Endodermal cell (in vitro differentiated cells): Measurements from ENCODE around the gene ARAP2. TPM values are rescaled to one million over a fixed set of nuclear protein-coding genes. Genes with fewer than 3 reads are reported as not detected.

Experiments used
- DNase-seq: peaks from one replicate; pipeline ENCODE4 v3.0.0-alpha.2; 2017
- H3K27ac ChIP-seq: 2 replicates; pipeline ENCODE4 v1.5.1; 2013; ENCODE audit warnings: mild to moderate bottlenecking, low read depth, low read length, moderate library complexity
- H3K27me3 ChIP-seq: 2 replicates; pipeline ENCODE4 v1.6.1; 2013; ENCODE audit warnings: mild to moderate bottlenecking, low read length, moderate library complexity; ENCODE audit not compliant: insufficient read depth, control insufficient read depth, poor library complexity, severe bottlenecking
- H3K36me3 ChIP-seq: 2 replicates; pipeline ENCODE4 v1.7.0; 2013; ENCODE audit warnings: mild to moderate bottlenecking, low read length, moderate library complexity; ENCODE audit not compliant: control insufficient read depth, insufficient read depth
- H3K4me1 ChIP-seq: one replicate; pipeline ENCODE4 v1.7.0; 2013; ENCODE audit warnings: low read length; ENCODE audit not compliant: control insufficient read depth, insufficient read depth
- H3K4me3 ChIP-seq: 2 replicates; pipeline ENCODE4 v1.5.1; 2013; ENCODE audit warnings: mild to moderate bottlenecking, low read length, moderate library complexity
- H3K9ac ChIP-seq: 2 replicates; pipeline ENCODE4 v1.6.1; 2013; ENCODE audit warnings: mild to moderate bottlenecking, low read length, moderate library complexity; ENCODE audit not compliant: poor library complexity, severe bottlenecking; ENCODE audit errors: extremely low read depth
- H3K9me3 ChIP-seq: 2 replicates; pipeline ENCODE4 v1.6.1; 2013; ENCODE audit warnings: mild to moderate bottlenecking, low read length, moderate library complexity; ENCODE audit not compliant: control insufficient read depth
- H3K27ac Mint-ChIP-seq: 2 replicates; pipeline ENCODE4 v1.8.0; 2020; ENCODE audit warnings: mixed read lengths
- H3K27me3 Mint-ChIP-seq: 2 replicates; pipeline ENCODE4 v1.8.0; 2021; ENCODE audit warnings: mild to moderate bottlenecking, mixed read lengths; ENCODE audit not compliant: insufficient read depth
- H3K36me3 Mint-ChIP-seq: 2 replicates; pipeline ENCODE4 v1.8.0; 2020; ENCODE audit warnings: low read depth, mixed read lengths
- H3K4me1 Mint-ChIP-seq: 2 replicates; pipeline ENCODE4 v1.8.0; 2020; ENCODE audit warnings: mixed read lengths
- H3K4me3 Mint-ChIP-seq: 2 replicates; pipeline ENCODE4 v1.8.0; 2020; ENCODE audit warnings: mild to moderate bottlenecking, moderate library complexity, mixed read lengths
- H3K9me3 Mint-ChIP-seq: 2 replicates; pipeline ENCODE4 v1.8.0; 2020; ENCODE audit warnings: mild to moderate bottlenecking, mixed read lengths
- CTCF ChIP-seq: fragments of 200-600 bp; sonication (generic); conservative IDR thresholded peaks from 2 replicates; pipeline ENCODE4 v1.5.0; 2021; ENCODE audit warnings: antibody characterized with exemption, mild to moderate bottlenecking
- WGBS, 2 experiments: methylation state at CpG; one replicate each; pipeline versions ENCODE4 v1.1.5 to v1.1.7; 2013; ENCODE audit warnings: missing lambda C conversion rate in 2 of 2, mixed read lengths in 1 of 2; ENCODE audit not compliant: insufficient coverage in 1 of 2, insufficient read length in 1 of 2; 5-methylcytosine and 5-hydroxymethylcytosine counted together
- total RNA-seq, 2 donors: library from RNA; stranded (reverse); fragmentation: NEBNext Ultra II Directional in 1 of 2; extraction: Animal tissue kit (Norgen Biotek cat#: 25700) in 1 of 2; gene quantifications; 2 replicates in 1 of 2; 3 replicates in 1 of 2; pipeline ENCODE4 v1.2.1, GENCODE V29; 2021

ARAP2 gene
- total RNA-seq, 2 donors from 2014 or later, result 2.2 to 5.5 TPM

DNA sequence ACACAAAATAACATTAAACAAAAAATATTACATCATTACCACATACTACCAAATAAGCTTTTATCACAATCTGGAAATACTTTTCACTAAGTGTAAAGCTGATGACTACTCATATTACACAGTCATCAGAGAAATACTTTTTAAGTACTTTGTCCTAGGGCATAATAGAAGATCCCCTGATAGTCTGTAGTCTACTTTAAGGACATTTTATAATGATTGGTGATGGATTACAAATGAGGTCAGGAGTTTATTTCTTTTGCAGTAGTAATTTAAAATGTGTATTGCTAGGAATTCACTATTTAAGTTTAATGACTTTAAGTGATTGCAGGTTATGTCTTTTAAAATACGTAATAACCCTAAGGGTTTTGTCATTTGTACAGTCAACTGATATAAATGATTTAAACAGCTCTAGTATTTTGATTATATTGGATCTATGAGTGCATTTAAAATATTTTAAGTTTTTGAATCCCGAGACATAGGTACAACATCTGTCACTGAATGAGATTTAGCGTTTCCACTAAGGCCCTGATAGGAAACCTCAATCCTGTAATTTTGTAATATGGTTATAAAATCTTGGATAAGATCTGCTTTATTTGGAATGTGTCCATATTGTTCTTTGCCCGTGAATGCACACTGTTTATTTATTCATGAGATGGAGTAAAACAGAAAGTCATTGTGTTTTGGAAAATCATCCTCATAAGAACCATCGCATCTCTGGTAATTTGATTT is 189.5 kb downstream of the ARAP2 start:
- no peak for DNase-seq
- no peak for TF ChIP-seq CTCF
- H3K4me3 ChIP-seq, result no peak overlapping the region
- H3K4me1 ChIP-seq, result peaks cover 2% of the 10 kb centered on the region
- Mint-ChIP-seq H3K36me3 (no peaks in the 10 kb centered on the region), H3K27me3 (no peaks in the 10 kb centered on the region), H3K4me3 (no peak overlapping the region), H3K4me1 (peaks cover 3% of the 10 kb centered on the region), H3K27ac (no peak overlapping the region), H3K9me3 (no peaks in the 10 kb centered on the region)
- H3K36me3 ChIP-seq, result no peaks in the 10 kb centered on the region
- no peak overlapping the region for H3K27ac ChIP-seq
- H3K9ac ChIP-seq, result no peak overlapping the region
- no peaks in the 10 kb centered on the region for H3K9me3 ChIP-seq
- 94 to 100% methylated on average over 2 to 5 of the region's 5 CpGs for WGBS, 2 experiments
- H3K27me3 ChIP-seq, result no peaks in the 10 kb centered on the region

- no peaks in the 10 kb centered on the region for H3K27me3 Mint-ChIP-seq
- H3K9me3 Mint-ChIP-seq, result no peaks in the 10 kb centered on the region
- WGBS, 2 experiments, result 79 to 92% methylated on average over 2 of the region's 2 CpGs
- no peak overlapping the region for H3K4me3 Mint-ChIP-seq
- Histone ChIP-seq H3K27ac (no peak overlapping the region), H3K4me3 (no peak overlapping the region), H3K9me3 (no peaks in the 10 kb centered on the region), H3K4me1 (peaks cover 2% of the 10 kb centered on the region), H3K27me3 (no peaks in the 10 kb centered on the region), H3K36me3 (no peaks in the 10 kb centered on the region), H3K9ac (no peak overlapping the region)
- H3K4me1 Mint-ChIP-seq, result peaks cover 3% of the 10 kb centered on the region
- no peak for TF ChIP-seq CTCF
- no peak for DNase-seq
- no peak overlapping the region for H3K27ac Mint-ChIP-seq
- H3K36me3 Mint-ChIP-seq, result no peaks in the 10 kb centered on the region
These were observed 190.4 kb downstream of the ARAP2 start for GRCh38 chr4:36053930-36054329.

GRCh38 chr4:36051634-36052033 is 192.7 kb downstream of the ARAP2 start:
- no peaks in the 10 kb centered on the region for H3K9me3 ChIP-seq
- no peak for DNase-seq
- WGBS, 2 experiments, result 100% methylated on average over 4 of the region's 4 CpGs; no CpG with 5 or more reads in 1 of the 2 experiments
- no peak overlapping the region for H3K4me3 ChIP-seq
- TF ChIP-seq CTCF, result no peak
- H3K4me3 Mint-ChIP-seq, result no peak overlapping the region
- H3K27me3 ChIP-seq, result no peaks in the 10 kb centered on the region
- H3K36me3 ChIP-seq, result no peaks in the 10 kb centered on the region
- no peaks in the 10 kb centered on the region for H3K27me3 Mint-ChIP-seq
- no peak overlapping the region for H3K27ac Mint-ChIP-seq
- H3K4me1 ChIP-seq, result no peaks in the 10 kb centered on the region
- H3K4me1 Mint-ChIP-seq, result no peaks in the 10 kb centered on the region
- H3K9me3 Mint-ChIP-seq, result no peaks in the 10 kb centered on the region
- no peaks in the 10 kb centered on the region for H3K36me3 Mint-ChIP-seq
- H3K9ac ChIP-seq, result no peak overlapping the region
- H3K27ac ChIP-seq, result no peak overlapping the region
